Measurements from ENCODE around the gene RGL4. TPM values are rescaled to one million over a fixed set of nuclear protein-coding genes. Genes with fewer than 3 reads are reported as not detected.

The RGL4 gene
- total RNA-seq, 1 donor from 2014 or later, result not detected

- no peak for DNase-seq (ENCODE audit: low spot score in 2 of 2)
- Histone ChIP-seq H3K9me3 (no peaks in the 10 kb centered on the region), H3K27me3 (no peaks in the 10 kb centered on the region), H3K4me1 (peaks cover 0 to 8% of the 10 kb centered on the region in 2 donors), H3K27ac (no peak overlapping the region), H3K4me3 (no peak overlapping the region), H3K36me3 (peaks cover 31 to 46% of the 10 kb centered on the region in 2 donors)
- intact Hi-C loops (cut with DNase I), result no loop called here
- no peak for TF ChIP-seq CTCF (IDR thresholded peaks at IDR 0.05)
Measured at GRCh38 chr22:23745791-23746190, 55.0 kb downstream of the RGL4 start.

Other genes starting within 250 kb of the RGL4 start
- gene IGLL1, start 110.7 kb upstream of the RGL4 start, total RNA-seq, result not detected
- not detected for gene DRICH1, start 58.7 kb upstream of the RGL4 start, total RNA-seq
- 5.2 TPM for gene ZNF70, start 60.1 kb downstream of the RGL4 start, total RNA-seq
- gene VPREB3, start 63.4 kb downstream of the RGL4 start, total RNA-seq, result not detected
- gene C22orf15, start 72.0 kb downstream of the RGL4 start, total RNA-seq, result not detected
- gene CHCHD10, start 77.0 kb downstream of the RGL4 start, total RNA-seq, result 2.0 TPM
- gene MMP11, start 81.8 kb downstream of the RGL4 start, total RNA-seq, result 7.6 TPM
- 22.1 TPM for gene SMARCB1, start 96.0 kb downstream of the RGL4 start, total RNA-seq
- gene DERL3, start 148.0 kb downstream of the RGL4 start, total RNA-seq, result 7.5 TPM
- gene SLC2A11, start 166.9 kb downstream of the RGL4 start, total RNA-seq, result not detected
- gene MIF, start 203.4 kb downstream of the RGL4 start, total RNA-seq, result 527 TPM

All from ascending aorta (tissue), 2 donors.